PC-9 (cell line): ENCODE data around the gene LRP3.

ENCODE experiments used
- EZH2 ChIP-seq: fragments of 200-600 bp; sonication (generic); IDR thresholded peaks from 2 replicates; pipeline ENCODE4 v1.8.0; 2017; ENCODE audit warnings: antibody characterized with exemption, low read depth
- TF ChIP-seq, protein P1 (sequence below): fragments of 200-600 bp; sonication (generic); conservative IDR thresholded peaks from 2 replicates; pipeline ENCODE4 v1.6.1; 2017; ENCODE audit warnings: mixed run types, antibody characterized with exemption, mild to moderate bottlenecking, moderate library complexity

DNA sequence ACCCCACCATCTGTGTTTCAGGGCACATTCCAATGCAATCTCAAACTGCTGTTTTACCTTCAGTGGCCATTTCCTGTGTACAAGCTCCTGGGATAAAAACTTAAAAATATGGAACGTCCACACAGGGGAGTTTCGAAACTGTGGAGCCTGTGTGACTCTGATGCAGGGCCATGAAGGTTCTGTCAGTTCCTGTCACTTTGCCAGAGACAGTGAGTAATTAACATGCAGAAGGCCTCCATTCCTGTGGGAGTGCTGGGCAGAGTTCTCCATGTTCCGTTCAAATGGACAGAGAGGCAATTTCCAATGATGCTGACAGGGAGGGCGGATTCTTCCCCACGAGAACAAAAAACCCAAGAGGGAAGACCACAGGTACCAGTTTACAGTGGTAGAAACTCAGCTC is 37.8 kb upstream of the LRP3 start:
- TF ChIP-seq, protein P1, sequence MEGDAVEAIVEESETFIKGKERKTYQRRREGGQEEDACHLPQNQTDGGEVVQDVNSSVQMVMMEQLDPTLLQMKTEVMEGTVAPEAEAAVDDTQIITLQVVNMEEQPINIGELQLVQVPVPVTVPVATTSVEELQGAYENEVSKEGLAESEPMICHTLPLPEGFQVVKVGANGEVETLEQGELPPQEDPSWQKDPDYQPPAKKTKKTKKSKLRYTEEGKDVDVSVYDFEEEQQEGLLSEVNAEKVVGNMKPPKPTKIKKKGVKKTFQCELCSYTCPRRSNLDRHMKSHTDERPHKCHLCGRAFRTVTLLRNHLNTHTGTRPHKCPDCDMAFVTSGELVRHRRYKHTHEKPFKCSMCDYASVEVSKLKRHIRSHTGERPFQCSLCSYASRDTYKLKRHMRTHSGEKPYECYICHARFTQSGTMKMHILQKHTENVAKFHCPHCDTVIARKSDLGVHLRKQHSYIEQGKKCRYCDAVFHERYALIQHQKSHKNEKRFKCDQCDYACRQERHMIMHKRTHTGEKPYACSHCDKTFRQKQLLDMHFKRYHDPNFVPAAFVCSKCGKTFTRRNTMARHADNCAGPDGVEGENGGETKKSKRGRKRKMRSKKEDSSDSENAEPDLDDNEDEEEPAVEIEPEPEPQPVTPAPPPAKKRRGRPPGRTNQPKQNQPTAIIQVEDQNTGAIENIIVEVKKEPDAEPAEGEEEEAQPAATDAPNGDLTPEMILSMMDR: no peak
- TF ChIP-seq EZH2: no peak
